ENCODE results near the gene CD247.

CD247 gene

DNA sequence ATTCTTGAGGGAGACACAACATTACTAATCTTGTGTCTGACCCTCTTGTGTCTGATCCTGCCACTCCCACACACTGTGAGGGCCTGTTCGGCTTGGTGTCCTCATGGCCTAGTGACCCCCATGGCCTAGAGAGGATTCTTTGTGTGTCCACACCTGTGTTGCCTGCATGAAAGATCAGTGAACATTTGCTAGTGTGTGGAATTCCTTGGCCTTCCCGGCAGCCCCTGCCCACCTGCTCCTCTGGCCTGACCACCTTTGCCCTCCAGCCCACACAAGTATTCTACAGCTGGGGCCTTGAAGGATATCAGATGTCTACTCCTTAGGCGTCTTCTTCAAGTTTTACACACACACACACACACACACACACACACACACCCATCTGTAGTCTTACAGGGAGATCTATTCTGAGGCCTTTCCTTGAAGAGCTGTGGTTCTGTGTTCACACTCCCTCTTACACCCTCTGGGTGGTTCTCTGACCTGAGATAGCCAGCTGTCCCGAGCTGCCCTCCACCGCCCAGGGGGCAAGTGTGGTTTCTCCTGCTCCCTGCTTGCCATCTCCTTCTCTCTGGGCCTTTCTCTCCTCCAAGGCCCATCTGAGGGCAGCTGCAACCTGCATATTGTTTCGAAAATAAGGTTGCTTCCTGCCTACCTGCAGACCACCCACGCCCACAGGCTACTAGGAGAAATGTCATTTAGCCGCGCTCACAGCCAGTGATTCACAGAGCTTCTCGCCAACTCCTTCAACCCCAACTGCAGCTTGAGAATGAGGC lies 45.4 kb downstream of the CD247 start:
- Mint-ChIP-seq H3K4me3 (peak overlapping the region; percentile 79), H3K4me1 (ENCODE audit: low read depth) (peaks cover 82% of the 10 kb centered on the region), H3K36me3 (ENCODE audit: low read depth) (peaks cover 52% of the 10 kb centered on the region), H3K9me3 (no peaks in the 10 kb centered on the region), H3K27me3 (no peaks in the 10 kb centered on the region), H3K27ac (peak overlapping the region; percentile 89)

DNA sequence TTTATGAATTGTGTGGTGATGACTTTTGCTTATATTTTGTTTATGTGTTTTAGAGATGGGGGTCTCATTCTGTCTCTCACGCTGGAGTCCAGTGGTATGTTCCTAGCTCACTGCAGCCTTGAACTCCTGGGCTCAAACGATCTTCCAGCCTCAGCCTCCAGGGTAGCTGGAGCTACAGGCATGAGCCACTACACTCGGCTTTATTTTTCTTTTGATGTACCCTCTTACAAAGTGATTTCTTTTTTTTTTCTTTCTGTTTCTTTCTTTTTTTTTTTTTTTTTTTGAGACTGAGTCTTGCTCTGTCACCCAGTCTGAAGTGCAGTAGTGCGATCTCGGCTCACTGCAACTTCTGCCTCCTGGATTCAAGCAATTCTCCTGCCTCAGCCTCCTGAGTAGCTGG lies 46.8 kb downstream of the CD247 start:
- Mint-ChIP-seq H3K27me3 (no peaks in the 10 kb centered on the region), H3K27ac (no peak overlapping the region), H3K4me3 (no peak overlapping the region), H3K4me1 (ENCODE audit: low read depth) (peaks cover 79% of the 10 kb centered on the region), H3K36me3 (ENCODE audit: low read depth) (peaks cover 38% of the 10 kb centered on the region), H3K9me3 (no peaks in the 10 kb centered on the region)

DNA sequence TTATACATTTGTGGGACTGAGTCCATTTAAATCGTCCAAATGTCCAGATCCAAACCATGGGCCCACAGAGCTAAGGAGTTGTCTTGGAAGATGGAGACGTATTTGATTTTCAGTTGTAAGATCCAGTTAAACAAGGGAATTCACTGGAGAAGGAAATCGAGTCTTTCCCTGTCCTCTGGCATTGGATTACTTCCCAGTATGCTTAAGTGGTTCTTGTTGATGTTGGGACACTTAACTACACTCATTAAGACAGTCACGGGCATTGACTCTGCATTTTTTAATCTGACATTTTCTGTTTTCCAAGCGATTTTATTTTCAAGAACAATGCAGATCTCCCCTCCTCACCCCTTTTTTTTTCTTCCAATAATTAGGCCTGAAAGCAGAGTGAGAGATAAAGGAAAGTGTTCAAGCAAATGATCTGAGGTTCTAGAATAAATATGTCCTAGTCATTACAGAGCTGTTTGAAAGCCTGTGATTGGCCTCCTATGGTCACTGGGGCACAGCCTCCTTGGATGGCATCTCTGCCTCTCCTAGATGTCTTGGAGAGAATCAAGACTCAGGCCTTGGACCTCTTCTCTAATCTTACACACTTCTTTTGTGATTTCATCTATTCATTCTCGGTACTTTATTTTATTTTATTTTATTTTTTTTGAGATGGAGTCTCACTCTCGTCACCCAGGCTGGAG lies 48.9 kb downstream of the CD247 start:
- Mint-ChIP-seq H3K27me3 (no peaks in the 10 kb centered on the region), H3K9me3 (no peaks in the 10 kb centered on the region), H3K36me3 (ENCODE audit: low read depth) (peaks cover 43% of the 10 kb centered on the region), H3K27ac (peak overlapping the region; percentile 31), H3K4me3 (no peak overlapping the region), H3K4me1 (ENCODE audit: low read depth) (peaks cover 72% of the 10 kb centered on the region)

DNA sequence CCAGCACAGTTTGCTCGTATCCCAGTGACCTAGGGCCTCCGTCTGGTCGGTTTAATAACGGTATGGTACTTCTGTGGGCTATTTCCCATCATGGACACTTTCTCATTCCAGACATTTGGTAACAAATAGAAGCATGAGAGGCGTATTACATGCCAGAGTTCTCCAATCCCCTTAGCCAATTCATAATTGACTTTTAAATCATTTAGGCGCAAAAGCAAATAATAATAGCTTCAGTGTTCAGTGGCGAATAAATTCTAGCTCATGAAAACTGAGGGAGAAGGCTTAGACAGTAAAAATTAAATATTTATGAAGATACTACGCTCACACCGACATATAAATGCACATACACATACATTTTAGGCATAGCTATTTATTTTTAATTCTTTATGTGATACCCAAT lies 50.6 kb downstream of the CD247 start:
- Mint-ChIP-seq H3K4me1 (ENCODE audit: low read depth) (peaks cover 71% of the 10 kb centered on the region), H3K27ac (peak overlapping the region; percentile 61), H3K9me3 (no peaks in the 10 kb centered on the region), H3K36me3 (ENCODE audit: low read depth) (peaks cover 36% of the 10 kb centered on the region), H3K27me3 (no peaks in the 10 kb centered on the region), H3K4me3 (no peak overlapping the region)

DNA sequence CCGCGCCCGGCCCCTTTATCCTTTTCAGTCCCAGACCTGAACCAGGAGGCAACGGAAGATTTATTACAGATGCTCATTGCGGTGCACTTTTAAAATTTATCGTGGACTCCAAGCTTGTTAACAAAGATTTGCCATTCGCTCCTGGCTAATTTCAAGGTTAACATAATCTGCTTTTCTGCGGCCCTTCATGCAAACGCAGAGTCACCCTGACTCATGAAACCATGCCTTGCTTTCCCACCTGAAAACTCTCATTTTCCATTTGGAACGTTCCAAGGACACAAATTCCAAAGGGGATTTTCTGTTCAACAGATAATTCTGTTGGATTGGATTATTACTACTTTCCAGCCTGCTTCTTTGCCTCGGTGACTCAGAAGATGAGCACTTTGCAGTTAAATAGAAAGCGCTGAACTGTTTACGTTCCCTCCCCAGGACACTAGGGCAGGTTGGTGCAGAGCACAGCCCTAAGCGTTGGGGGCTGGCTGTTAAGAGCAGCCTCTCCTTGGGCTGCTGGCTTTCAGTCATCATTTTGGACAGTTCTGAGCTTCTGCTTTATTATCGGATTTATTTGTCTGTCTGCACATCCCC lies 51.1 kb downstream of the CD247 start:
- Mint-ChIP-seq H3K27me3 (no peaks in the 10 kb centered on the region), H3K9me3 (no peaks in the 10 kb centered on the region), H3K27ac (peak overlapping the region; percentile 61), H3K4me1 (ENCODE audit: low read depth) (peaks cover 68% of the 10 kb centered on the region), H3K36me3 (ENCODE audit: low read depth) (peaks cover 35% of the 10 kb centered on the region), H3K4me3 (no peak overlapping the region)

DNA sequence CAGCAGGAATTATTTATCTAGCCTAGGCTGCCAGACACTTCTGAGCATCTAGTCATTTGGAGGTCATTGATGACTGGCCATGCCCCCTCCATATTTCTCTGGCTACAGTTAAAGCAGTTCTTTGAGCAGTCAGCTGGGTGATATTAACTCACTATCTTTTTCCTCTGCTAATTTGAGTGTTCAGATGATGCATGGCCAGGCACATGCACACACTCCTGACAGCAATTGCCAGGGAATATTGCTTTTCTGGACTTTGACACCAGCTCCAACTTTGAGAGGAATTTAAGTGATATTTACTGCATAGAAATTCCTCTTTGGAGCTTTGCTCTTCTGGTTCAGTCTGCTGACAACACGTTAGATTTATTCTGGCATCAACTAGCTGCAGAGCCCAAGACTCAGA lies 52.6 kb downstream of the CD247 start:
- H3K9me3 Mint-ChIP-seq, result no peaks in the 10 kb centered on the region
- H3K4me1 Mint-ChIP-seq (ENCODE audit: low read depth), result peaks cover 77% of the 10 kb centered on the region
- H3K4me3 Mint-ChIP-seq, result no peak overlapping the region
- no peaks in the 10 kb centered on the region for H3K27me3 Mint-ChIP-seq
- peak overlapping the region; percentile 61 for H3K27ac Mint-ChIP-seq
- peaks cover 31% of the 10 kb centered on the region for H3K36me3 Mint-ChIP-seq (ENCODE audit: low read depth)

- Mint-ChIP-seq H3K4me3 (no peak overlapping the region), H3K4me1 (ENCODE audit: low read depth) (peaks cover 80% of the 10 kb centered on the region), H3K27ac (peak overlapping the region; percentile 37), H3K9me3 (no peaks in the 10 kb centered on the region), H3K27me3 (no peaks in the 10 kb centered on the region), H3K36me3 (ENCODE audit: low read depth) (peaks cover 31% of the 10 kb centered on the region)
Observed at GRCh38 chr1:167465018-167465417, 53.3 kb downstream of the CD247 start.

DNA sequence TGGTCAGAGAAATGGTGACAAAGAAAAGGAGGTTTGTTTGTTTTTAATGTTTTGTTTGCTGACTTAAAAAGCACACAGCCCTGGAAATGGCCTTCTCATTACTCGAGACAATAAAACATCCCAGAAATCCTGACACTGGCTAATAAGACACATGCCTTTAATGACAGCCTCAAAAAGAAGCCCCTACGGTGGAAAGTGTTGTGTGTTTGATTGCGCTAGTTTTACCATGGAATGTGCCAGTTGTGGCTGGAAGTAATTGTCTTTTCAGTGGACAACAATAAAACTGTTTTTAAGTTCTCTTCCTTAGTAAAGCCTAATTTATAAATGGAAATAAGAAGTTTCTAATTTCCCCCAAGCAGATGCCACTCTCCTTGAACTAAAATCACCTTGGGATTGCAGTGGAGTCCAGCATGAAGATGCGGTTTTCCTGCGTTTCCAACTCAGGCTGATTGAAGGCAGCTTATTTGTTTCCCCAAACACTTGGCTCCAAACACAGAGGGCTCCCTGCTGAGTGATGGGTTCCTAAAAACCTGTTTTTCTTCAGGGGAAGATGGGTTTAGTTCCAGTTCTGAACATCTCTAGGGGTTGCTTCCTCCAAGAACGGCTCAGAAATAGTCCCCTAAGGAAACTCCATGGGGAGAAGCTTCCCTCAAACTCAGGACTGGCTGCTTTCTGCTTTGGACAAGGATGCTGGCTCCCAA lies 54.3 kb downstream of the CD247 start:
- Mint-ChIP-seq H3K36me3 (ENCODE audit: low read depth) (peaks cover 30% of the 10 kb centered on the region), H3K9me3 (no peaks in the 10 kb centered on the region), H3K4me1 (ENCODE audit: low read depth) (peaks cover 79% of the 10 kb centered on the region), H3K27ac (no peak overlapping the region), H3K4me3 (no peak overlapping the region), H3K27me3 (no peaks in the 10 kb centered on the region)

DNA sequence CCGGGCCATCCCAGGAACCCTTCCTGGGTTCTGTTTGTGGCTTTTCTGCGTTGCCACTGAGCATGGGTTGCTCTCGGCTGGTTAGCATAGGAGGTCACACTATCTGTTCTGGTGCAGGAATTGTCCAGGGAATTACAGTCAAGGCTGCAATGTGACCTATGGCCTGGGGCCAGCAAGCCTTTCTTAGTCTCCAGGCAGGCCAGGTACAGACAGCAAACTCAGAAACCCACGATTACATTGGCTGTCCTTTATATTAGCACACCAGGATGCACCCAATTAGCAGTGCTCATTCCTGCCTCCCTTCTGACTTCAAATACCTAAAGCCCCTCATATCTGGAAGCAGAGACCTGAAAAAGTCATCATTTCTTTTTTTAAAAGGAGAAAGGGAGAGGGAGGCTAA lies 55.2 kb downstream of the CD247 start:
- Mint-ChIP-seq H3K27me3 (no peaks in the 10 kb centered on the region), H3K9me3 (no peaks in the 10 kb centered on the region), H3K4me3 (no peak overlapping the region), H3K36me3 (ENCODE audit: low read depth) (peaks cover 36% of the 10 kb centered on the region), H3K4me1 (ENCODE audit: low read depth) (peaks cover 76% of the 10 kb centered on the region), H3K27ac (peak overlapping the region; percentile 79)

- Mint-ChIP-seq H3K9me3 (no peaks in the 10 kb centered on the region), H3K27me3 (no peaks in the 10 kb centered on the region), H3K4me3 (no peak overlapping the region), H3K36me3 (ENCODE audit: low read depth) (peaks cover 36% of the 10 kb centered on the region), H3K27ac (no peak overlapping the region), H3K4me1 (ENCODE audit: low read depth) (peaks cover 74% of the 10 kb centered on the region)
Observed at GRCh38 chr1:167462341-167462740, 56.0 kb downstream of the CD247 start.

- peak overlapping the region; percentile 75 for H3K27ac Mint-ChIP-seq
- no peaks in the 10 kb centered on the region for H3K27me3 Mint-ChIP-seq
- H3K36me3 Mint-ChIP-seq (ENCODE audit: low read depth), result peaks cover 33% of the 10 kb centered on the region
- no peak overlapping the region for H3K4me3 Mint-ChIP-seq
- H3K4me1 Mint-ChIP-seq (ENCODE audit: low read depth), result peaks cover 83% of the 10 kb centered on the region
- no peaks in the 10 kb centered on the region for H3K9me3 Mint-ChIP-seq
Observed at GRCh38 chr1:167460836-167461235, 57.5 kb downstream of the CD247 start.

DNA sequence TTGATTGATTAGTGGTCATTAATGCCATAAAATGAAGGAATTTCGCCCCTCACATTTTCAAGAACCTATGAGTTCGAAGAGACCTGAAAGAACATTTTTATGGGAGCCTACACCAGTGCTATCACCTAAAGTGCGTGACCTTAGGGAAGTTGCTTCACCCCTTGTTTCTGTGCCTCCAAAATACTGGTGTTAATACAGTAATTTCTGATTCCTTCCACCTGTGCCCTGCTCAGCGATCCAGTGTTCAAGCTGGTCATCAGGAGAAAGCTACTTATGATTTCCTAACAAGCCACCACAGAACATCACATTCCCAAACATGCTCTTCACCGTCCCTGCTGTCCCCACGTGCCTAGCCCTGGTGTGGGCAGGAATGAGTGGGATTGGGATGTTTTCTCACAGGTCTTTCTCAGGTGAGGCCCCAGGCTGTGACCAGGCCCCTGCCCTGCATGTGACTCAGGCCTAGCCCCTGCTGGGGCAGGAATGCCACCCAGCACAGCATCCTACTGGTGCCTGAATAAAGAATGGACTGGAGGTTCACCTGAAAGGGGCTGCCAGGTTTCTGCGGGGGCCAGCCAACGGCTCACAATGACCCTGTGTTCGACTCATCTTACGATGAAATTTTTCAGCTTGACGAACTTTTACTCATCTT lies 60.3 kb downstream of the CD247 start:
- H3K36me3 Mint-ChIP-seq (ENCODE audit: low read depth), result peaks cover 22% of the 10 kb centered on the region
- H3K4me1 Mint-ChIP-seq (ENCODE audit: low read depth), result peaks cover 70% of the 10 kb centered on the region
- H3K9me3 Mint-ChIP-seq, result no peaks in the 10 kb centered on the region
- H3K27ac Mint-ChIP-seq, result no peak overlapping the region
- H3K27me3 Mint-ChIP-seq, result no peaks in the 10 kb centered on the region
- no peak overlapping the region for H3K4me3 Mint-ChIP-seq

GRCh38 chr1:167456926-167457325 lies 61.4 kb downstream of the CD247 start:
- Mint-ChIP-seq H3K4me3 (no peak overlapping the region), H3K9me3 (no peaks in the 10 kb centered on the region), H3K36me3 (ENCODE audit: low read depth) (peaks cover 27% of the 10 kb centered on the region), H3K27ac (peak overlapping the region; percentile 87), H3K4me1 (ENCODE audit: low read depth) (peaks cover 73% of the 10 kb centered on the region), H3K27me3 (no peaks in the 10 kb centered on the region)

- Mint-ChIP-seq H3K9me3 (no peaks in the 10 kb centered on the region), H3K27ac (peak overlapping the region; percentile 87), H3K4me3 (peak overlapping the region; percentile 81), H3K27me3 (no peaks in the 10 kb centered on the region), H3K36me3 (ENCODE audit: low read depth) (peaks cover 29% of the 10 kb centered on the region), H3K4me1 (ENCODE audit: low read depth) (peaks cover 73% of the 10 kb centered on the region)
Observed at GRCh38 chr1:167456524-167456923, 61.8 kb downstream of the CD247 start.
